Stomach (tissue), 4 donors: ENCODE data around the gene NLGN1.

Experiments used
- POLR2A ChIP-seq, 4 donors: fragments of 450-650 bp; IDR thresholded peaks; one replicate each; pipeline ENCODE4 v1.6.1; 2016; ENCODE audit warnings: antibody characterized with exemption in 4 of 4, control low read depth in 2 of 4, mild to moderate bottlenecking in 1 of 4, moderate library complexity in 1 of 4
- TF ChIP-seq, protein P1 (sequence below), 7 experiments: fragments of 450-650 bp in 4 of 7; fragments of 200-600 bp in 3 of 7; sonication (generic) in 3 of 7; IDR thresholded peaks; one replicate each; pipeline ENCODE4 v1.5.1; 2016 to 2019; ENCODE audit warnings: antibody characterized with exemption in 7 of 7, control low read depth in 2 of 7, mild to moderate bottlenecking in 1 of 7

DNA sequence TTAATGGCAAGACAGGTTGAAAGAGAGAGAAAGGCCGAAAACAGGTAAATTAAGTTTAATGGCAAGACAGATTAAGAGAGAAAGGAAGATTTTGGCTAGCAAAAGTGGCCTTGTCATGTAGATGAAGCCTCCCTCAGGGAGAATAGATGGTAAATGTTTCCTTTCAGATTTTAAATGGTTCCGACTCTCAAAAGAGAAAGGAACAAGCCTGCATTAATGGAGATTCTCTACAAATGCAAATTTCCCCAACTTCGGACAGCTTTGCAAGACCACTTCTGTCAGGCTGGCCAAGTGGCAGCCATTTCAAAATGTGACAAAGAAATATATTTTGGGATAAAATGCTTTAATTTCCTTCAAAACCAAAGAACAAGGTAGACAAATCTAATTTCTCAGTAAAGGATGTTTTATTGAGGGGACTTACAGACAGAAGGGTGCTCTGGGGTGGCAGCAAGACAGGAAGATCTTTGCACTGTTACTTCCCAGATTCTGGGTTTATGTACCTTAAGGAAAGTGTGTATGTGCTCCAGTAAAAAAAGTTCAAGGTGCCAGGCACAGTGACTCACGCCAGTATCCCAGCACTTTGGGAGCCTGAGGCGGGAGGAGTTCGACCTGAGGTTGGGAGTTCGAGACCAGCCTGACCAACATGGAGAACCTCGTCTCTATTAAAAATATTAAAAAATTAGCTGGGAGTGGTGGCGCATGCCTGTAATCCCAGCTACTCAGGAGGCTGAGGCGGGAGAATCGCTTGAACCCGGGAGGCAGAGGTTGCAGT, 835.3 kb downstream of the NLGN1 start:
- TF ChIP-seq, protein P1, sequence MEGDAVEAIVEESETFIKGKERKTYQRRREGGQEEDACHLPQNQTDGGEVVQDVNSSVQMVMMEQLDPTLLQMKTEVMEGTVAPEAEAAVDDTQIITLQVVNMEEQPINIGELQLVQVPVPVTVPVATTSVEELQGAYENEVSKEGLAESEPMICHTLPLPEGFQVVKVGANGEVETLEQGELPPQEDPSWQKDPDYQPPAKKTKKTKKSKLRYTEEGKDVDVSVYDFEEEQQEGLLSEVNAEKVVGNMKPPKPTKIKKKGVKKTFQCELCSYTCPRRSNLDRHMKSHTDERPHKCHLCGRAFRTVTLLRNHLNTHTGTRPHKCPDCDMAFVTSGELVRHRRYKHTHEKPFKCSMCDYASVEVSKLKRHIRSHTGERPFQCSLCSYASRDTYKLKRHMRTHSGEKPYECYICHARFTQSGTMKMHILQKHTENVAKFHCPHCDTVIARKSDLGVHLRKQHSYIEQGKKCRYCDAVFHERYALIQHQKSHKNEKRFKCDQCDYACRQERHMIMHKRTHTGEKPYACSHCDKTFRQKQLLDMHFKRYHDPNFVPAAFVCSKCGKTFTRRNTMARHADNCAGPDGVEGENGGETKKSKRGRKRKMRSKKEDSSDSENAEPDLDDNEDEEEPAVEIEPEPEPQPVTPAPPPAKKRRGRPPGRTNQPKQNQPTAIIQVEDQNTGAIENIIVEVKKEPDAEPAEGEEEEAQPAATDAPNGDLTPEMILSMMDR (IDR thresholded peaks at IDR 0.05) = no peak
- TF ChIP-seq POLR2A (IDR thresholded peaks at IDR 0.05) = no peak
